GM10266 (cell line): ENCODE measurements around the gene DLK2.
"Not testable (repeated sequence)": the region's sequence is repeated elsewhere in the genome, so short reads cannot be mapped to it uniquely, and the experiment has no call there.

Experiments used
- DNase-seq: peaks from one replicate; pipeline ENCODE4 v3.0.0; 2012; ENCODE audit errors: extremely low spot score
- TF ChIP-seq, protein P1 (sequence below): IDR thresholded peaks from 2 replicates; pipeline ENCODE4 v1.5.1; 2012; ENCODE audit warnings: mild to moderate bottlenecking, low read depth; ENCODE audit not compliant: control insufficient read depth, insufficient read depth; ENCODE audit errors: missing control alignments

Gene DLK2

GRCh38 chr6:43468748-43469681 lies 13.7 kb upstream of the DLK2 start:
- no peak for DNase-seq
- TF ChIP-seq, protein P1, sequence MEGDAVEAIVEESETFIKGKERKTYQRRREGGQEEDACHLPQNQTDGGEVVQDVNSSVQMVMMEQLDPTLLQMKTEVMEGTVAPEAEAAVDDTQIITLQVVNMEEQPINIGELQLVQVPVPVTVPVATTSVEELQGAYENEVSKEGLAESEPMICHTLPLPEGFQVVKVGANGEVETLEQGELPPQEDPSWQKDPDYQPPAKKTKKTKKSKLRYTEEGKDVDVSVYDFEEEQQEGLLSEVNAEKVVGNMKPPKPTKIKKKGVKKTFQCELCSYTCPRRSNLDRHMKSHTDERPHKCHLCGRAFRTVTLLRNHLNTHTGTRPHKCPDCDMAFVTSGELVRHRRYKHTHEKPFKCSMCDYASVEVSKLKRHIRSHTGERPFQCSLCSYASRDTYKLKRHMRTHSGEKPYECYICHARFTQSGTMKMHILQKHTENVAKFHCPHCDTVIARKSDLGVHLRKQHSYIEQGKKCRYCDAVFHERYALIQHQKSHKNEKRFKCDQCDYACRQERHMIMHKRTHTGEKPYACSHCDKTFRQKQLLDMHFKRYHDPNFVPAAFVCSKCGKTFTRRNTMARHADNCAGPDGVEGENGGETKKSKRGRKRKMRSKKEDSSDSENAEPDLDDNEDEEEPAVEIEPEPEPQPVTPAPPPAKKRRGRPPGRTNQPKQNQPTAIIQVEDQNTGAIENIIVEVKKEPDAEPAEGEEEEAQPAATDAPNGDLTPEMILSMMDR = no peak

DNA sequence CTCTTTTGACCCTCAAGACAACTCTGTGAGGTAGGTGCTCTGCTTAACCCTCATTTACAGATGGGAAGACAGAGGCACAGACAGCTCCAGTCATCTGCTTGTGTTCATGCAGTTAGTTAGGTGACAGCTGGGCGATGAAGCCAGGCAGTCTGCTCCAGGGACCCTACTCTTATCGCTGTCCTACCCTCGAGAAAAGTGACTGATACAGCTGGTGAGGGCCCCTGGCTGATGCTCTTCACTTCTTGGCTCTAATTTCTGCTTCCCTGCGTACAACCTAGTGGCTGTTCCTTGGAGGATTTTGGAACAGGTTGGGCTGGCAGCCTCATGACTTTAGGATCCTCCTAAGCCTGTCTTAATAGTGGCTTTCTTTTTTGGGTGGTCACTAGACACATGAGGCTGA lies 12.9 kb upstream of the DLK2 start:
- TF ChIP-seq, protein P1 = no peak
- no peak for DNase-seq

GRCh38 chr6:43467752-43468151 lies 12.4 kb upstream of the DLK2 start:
- TF ChIP-seq, protein P1 = no peak

GRCh38 chr6:43467265-43467664 lies 11.9 kb upstream of the DLK2 start:
- DNase-seq = not testable (repeated sequence)

More at GRCh38 chr6:43467752-43468151, 12.4 kb upstream of the DLK2 start:
- no peak for DNase-seq

GRCh38 chr6:43465948-43466347 lies 10.6 kb upstream of the DLK2 start:
- no peak for DNase-seq
- TF ChIP-seq, protein P1 = no peak

GRCh38 chr6:43464337-43464736 lies 9.0 kb upstream of the DLK2 start:
- DNase-seq = no peak
- TF ChIP-seq, protein P1 = no peak

DNA sequence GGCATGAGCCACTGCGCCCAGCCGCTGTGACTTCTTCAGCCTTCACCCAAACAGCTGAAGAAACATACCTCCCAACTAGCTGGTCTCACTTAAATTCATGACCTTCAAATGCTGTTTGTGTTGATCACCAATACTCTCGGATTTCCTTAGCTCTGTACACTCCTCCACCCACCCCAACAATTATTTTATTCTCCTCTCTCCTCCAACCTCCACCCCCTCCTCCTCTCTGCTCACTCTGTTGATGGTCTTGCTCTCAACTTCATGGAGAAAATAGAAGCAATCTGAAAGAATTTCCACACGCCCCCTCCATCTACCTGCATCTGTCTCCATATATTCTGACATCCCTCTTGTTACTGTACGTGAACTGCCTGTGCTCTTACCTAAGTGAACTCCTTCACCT lies 6.6 kb upstream of the DLK2 start:
- TF ChIP-seq, protein P1 = no peak
- DNase-seq = no peak

- TF ChIP-seq, protein P1 = no peak
- no peak for DNase-seq
Observed at GRCh38 chr6:43460032-43460431, 4.7 kb upstream of the DLK2 start.
